Caco-2 (cell line): ENCODE results near the gene TNFAIP1. TPM values are rescaled to one million over a fixed set of nuclear protein-coding genes. Genes with fewer than 3 reads are reported as not detected.

Source experiments
- BruUV-seq: library from RNA; stranded (reverse); fragments of 400-500 nt; replicated peaks from 2 replicates; lab custom pipeline; 2021; lab: Mats Ljungman, UMichigan
- CTCF ChIA-PET: fragments of 300-600 bp; sonication (Branson Sonifier 250); formaldehyde crosslinking; loops from one replicate; lab custom pipeline; 2022; ENCODE audit warnings: antibody characterized with exemption; lab: Charles Lee
- POLR2A ChIA-PET: fragments of 300-600 bp; sonication (Branson Sonifier 250); formaldehyde crosslinking; loops from one replicate; lab custom pipeline; 2022; ENCODE audit warnings: antibody characterized with exemption; lab: Charles Lee
- DNase-seq, 2 experiments: peaks; one replicate each; pipeline versions ENCODE4 v3.0.0 to v3.0.0-alpha.2; 2020 to 2022
- H3K27me3 ChIP-seq: replicated peaks from 2 replicates; pipeline ENCODE4 v1.6.0; 2011; ENCODE audit warnings: low read length; ENCODE audit not compliant: control insufficient read depth, insufficient read depth
- H3K36me3 ChIP-seq: 2 replicates; pipeline ENCODE4 v1.5.1; 2011; ENCODE audit warnings: low read length; ENCODE audit not compliant: control insufficient read depth, insufficient read depth
- H3K4me1 ChIP-seq: fragments of 250-450 bp; sonication (Bioruptor Pico); 2 replicates; pipeline ENCODE4 v1.5.1; 2020; ENCODE audit warnings: mild to moderate bottlenecking
- H3K4me3 ChIP-seq: 2 replicates; pipeline ENCODE4 v1.5.1; 2011; ENCODE audit warnings: low read depth, mild to moderate bottlenecking, control low read depth, low read length
- H3K9me3 ChIP-seq: fragments of 250-450 bp; sonication (Bioruptor Pico); 2 replicates; pipeline ENCODE4 v1.5.1; 2020; ENCODE audit warnings: mild to moderate bottlenecking, moderate library complexity
- H3K27ac Mint-ChIP-seq: one replicate; pipeline ENCODE4 v1.8.0; 2022; ENCODE audit warnings: mixed read lengths; ENCODE audit not compliant: unreplicated experiment
- H3K27me3 Mint-ChIP-seq: one replicate; pipeline ENCODE4 v1.8.0; 2022; ENCODE audit warnings: mixed read lengths; ENCODE audit not compliant: insufficient read depth, unreplicated experiment
- H3K36me3 Mint-ChIP-seq: one replicate; pipeline ENCODE4 v1.8.0; 2022; ENCODE audit warnings: mild to moderate bottlenecking, mixed read lengths; ENCODE audit not compliant: insufficient read depth, unreplicated experiment
- H3K4me1 Mint-ChIP-seq: one replicate; pipeline ENCODE4 v1.8.0; 2022; ENCODE audit warnings: low read depth, mixed read lengths; ENCODE audit not compliant: unreplicated experiment
- H3K4me3 Mint-ChIP-seq: one replicate; pipeline ENCODE4 v1.8.0; 2022; ENCODE audit warnings: mild to moderate bottlenecking, moderate library complexity, mixed read lengths; ENCODE audit not compliant: unreplicated experiment
- H3K9me3 Mint-ChIP-seq: one replicate; pipeline ENCODE4 v1.8.0; 2022; ENCODE audit warnings: mixed read lengths; ENCODE audit not compliant: unreplicated experiment
- intact Hi-C: fragments of 100-400 bp; cut with micrococcal nuclease; formaldehyde crosslinking; loops from one replicate; pipeline ENCODE4 v1.10.0; 2022; ENCODE audit not compliant: unreplicated experiment
- total RNA-seq: library from RNA; stranded (reverse); gene quantifications from 2 replicates; pipeline ENCODE4 v1.2.3, GENCODE V29; 2022
- TF ChIP-seq, protein P1 (sequence below), 2 experiments: fragments of 200-600 bp in 1 of 2; IDR thresholded peaks; 1 replicate in 1 of 2; 2 replicates in 1 of 2; pipeline versions ENCODE4 v1.5.1 to v1.8.0; 2011 to 2022; ENCODE audit warnings: antibody characterized with exemption in 1 of 2, control low read depth in 1 of 2, inconsistent platforms in 1 of 2, low read depth in 1 of 2, low read length in 1 of 2, mild to moderate bottlenecking in 1 of 2, moderate library complexity in 1 of 2; ENCODE audit not compliant: insufficient read depth in 1 of 2, severe bottlenecking in 1 of 2, unreplicated experiment in 1 of 2

The TNFAIP1 gene
- total RNA-seq, 1 experiment from 2014 or later = 105 TPM

DNA sequence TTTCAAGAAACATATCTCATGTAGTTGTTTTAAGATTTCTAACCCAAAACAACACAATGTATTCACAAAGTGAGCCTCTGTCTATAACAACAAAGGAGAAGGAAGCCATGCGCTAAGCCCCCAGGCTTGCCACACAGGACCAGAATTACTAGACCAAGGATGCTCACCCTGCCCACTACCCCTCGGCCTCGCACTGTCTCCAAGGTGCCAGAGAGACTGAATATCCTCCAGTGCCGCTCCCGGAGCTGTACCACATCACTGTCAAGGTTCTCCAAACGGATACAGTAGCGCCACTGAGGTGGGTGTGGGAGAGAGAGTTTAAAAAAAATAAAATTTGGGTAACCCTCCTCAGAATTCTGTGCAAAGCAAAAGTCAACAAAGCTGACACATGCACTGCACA is 14.7 kb downstream of the TNFAIP1 start:
- H3K9me3 ChIP-seq = no peaks in the 10 kb centered on the region
- peaks cover 22% of the 10 kb centered on the region for H3K4me1 ChIP-seq
- H3K36me3 Mint-ChIP-seq = peaks cover 100% of the 10 kb centered on the region
- POLR2A ChIA-PET = interaction anchor here (2.8 kb wide), 1 partner anchor 14 kb away, joined by 8 read pairs; the partner anchor contains the start of gene TNFAIP1
- no peak overlapping the region for H3K4me3 Mint-ChIP-seq
- peaks cover 8% of the 10 kb centered on the region for H3K4me1 Mint-ChIP-seq
- H3K36me3 ChIP-seq = peaks cover 35% of the 10 kb centered on the region
- CTCF ChIA-PET = no interaction called here
- TF ChIP-seq, protein P1, sequence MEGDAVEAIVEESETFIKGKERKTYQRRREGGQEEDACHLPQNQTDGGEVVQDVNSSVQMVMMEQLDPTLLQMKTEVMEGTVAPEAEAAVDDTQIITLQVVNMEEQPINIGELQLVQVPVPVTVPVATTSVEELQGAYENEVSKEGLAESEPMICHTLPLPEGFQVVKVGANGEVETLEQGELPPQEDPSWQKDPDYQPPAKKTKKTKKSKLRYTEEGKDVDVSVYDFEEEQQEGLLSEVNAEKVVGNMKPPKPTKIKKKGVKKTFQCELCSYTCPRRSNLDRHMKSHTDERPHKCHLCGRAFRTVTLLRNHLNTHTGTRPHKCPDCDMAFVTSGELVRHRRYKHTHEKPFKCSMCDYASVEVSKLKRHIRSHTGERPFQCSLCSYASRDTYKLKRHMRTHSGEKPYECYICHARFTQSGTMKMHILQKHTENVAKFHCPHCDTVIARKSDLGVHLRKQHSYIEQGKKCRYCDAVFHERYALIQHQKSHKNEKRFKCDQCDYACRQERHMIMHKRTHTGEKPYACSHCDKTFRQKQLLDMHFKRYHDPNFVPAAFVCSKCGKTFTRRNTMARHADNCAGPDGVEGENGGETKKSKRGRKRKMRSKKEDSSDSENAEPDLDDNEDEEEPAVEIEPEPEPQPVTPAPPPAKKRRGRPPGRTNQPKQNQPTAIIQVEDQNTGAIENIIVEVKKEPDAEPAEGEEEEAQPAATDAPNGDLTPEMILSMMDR (IDR thresholded peaks at IDR 0.05; ENCODE audit: insufficient read depth in 1 of 2, low read depth in 1 of 2, low read length in 1 of 2, severe bottlenecking in 1 of 2, unreplicated experiment in 1 of 2) = no peak
- H3K4me3 ChIP-seq = no peak overlapping the region
- no peak for DNase-seq
- intact Hi-C loops = no loop called here
- H3K27me3 Mint-ChIP-seq = no peaks in the 10 kb centered on the region
- no TSS peak for BruUV-seq
- H3K27ac Mint-ChIP-seq = peak overlapping the region; percentile 10
- H3K9me3 Mint-ChIP-seq = no peaks in the 10 kb centered on the region
- H3K27me3 ChIP-seq = no peaks in the 10 kb centered on the region

DNA sequence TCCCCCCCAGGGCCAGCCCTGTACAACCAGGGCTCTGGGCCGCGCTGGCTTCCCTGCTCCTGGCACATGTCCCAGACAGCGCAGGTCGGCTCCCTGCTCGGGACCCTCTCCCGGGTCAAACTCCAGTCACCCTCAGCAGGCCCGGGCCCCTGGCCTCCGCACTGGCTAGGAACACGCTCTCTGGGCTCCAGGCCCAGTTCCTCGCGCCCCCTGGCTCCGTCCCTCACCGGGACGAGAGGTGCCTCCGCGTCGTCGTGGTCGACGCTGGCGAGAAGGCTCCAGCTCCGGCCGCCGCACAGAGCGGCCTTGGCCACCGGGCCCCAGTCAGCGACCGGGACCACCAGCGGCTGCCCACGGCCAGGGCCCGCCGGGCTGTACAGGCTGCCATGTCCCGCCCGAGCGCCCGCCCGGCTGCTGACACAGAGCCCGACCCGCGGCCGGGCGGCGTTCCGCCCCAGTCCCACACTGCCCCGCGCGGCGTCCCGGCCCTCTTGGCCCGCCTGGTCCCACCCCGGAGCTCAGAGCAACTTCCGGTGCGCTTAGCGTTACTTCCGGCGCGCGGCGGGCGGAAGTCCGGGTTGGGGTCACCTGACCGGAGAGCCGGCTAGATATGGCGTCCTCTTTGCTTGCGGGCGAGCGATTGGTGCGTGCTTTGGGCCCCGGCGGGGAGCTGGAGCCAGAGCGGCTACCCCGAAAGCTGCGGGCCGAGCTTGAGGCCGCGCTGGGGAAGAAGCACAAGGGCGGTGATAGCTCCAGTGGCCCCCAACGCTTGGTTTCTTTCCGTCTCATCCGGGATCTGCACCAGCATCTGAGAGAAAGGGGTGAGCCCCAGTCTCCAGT is 21.7 kb downstream of the TNFAIP1 start, which contains the start of gene POLDIP2:
Gene POLDIP2, minus strand, starts transcription at position 467 of the 840 bp plus-strand sequence. Its CDS starts 79 bp downstream, at position 388.
- intact Hi-C loops = loop anchor here (1.0 to 2.0 kb wide), 3 partner anchors 22 to 49 kb away; partner anchors contain the start of genes IFT20, SLC46A1 and TNFAIP1
- Mint-ChIP-seq H3K27ac (peak within 1 kb of the TSS; percentile 96), H3K4me3 (peak within 1 kb of the TSS; percentile 90), H3K27me3 (no peaks in the 10 kb centered on the region), H3K9me3 (no peaks in the 10 kb centered on the region), H3K36me3 (peaks cover 84% of the 10 kb centered on the region), H3K4me1 (peaks cover 22% of the 10 kb centered on the region)
- Histone ChIP-seq H3K27me3 (no peaks in the 10 kb centered on the region), H3K4me1 (peaks cover 15% of the 10 kb centered on the region), H3K9me3 (no peaks in the 10 kb centered on the region), H3K4me3 (peak within 1 kb of the TSS; percentile 78), H3K36me3 (peaks cover 22% of the 10 kb centered on the region; the same call in 1 of the 2 replicates)
- ChIA-PET POLR2A (interaction anchor here (0.6 to 3.5 kb wide), 27 partner anchors 9 to 316 kb away, joined by 3 to 139 read pairs (median 5); partner anchors contain the start of genes IFT20, SARM1, SLC46A1 and TNFAIP1), CTCF (interaction anchor here (0.6 to 3.2 kb wide), 15 partner anchors 10 to 129 kb away, joined by 3 to 45 read pairs (median 4); partner anchors contain the start of genes IFT20, SARM1, TNFAIP1 and VTN)
- no TSS peak for BruUV-seq
- TF ChIP-seq, protein P1 (IDR thresholded peaks at IDR 0.05; ENCODE audit: insufficient read depth in 1 of 2, low read depth in 1 of 2, low read length in 1 of 2, severe bottlenecking in 1 of 2, unreplicated experiment in 1 of 2) = peak in 1 of 2 experiments; percentile 15
- DNase-seq = peak; percentile 99 to 100

DNA sequence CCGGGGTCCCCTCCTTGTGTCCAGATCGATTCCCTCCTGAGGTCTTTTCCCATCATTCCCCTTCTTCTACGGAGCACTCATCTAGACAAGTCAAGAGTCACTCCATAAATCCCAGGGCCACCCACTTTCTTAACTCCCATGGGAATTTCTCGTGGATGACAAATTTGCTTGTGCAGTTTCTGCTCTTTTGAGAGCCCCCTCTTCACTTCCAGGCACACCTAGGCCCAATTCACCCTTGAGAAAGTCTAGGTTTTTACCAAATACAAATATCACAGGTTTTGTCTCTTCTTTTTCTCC is 22.3 kb downstream of the TNFAIP1 start:
- Mint-ChIP-seq H3K9me3 (no peaks in the 10 kb centered on the region), H3K4me1 (peaks cover 22% of the 10 kb centered on the region), H3K36me3 (peaks cover 81% of the 10 kb centered on the region), H3K27me3 (no peaks in the 10 kb centered on the region), H3K4me3 (peak overlapping the region; percentile 90), H3K27ac (peak overlapping the region; percentile 96)
- intact Hi-C loops = loop anchor here (1.0 to 2.0 kb wide), 4 partner anchors 10 to 48 kb away; partner anchors contain the start of genes IFT20, SLC46A1 and TNFAIP1
- ChIA-PET POLR2A (interaction anchor here (0.6 to 3.5 kb wide), 24 partner anchors 9 to 317 kb away, joined by 3 to 139 read pairs (median 6); partner anchors contain the start of genes IFT20, SARM1, SLC46A1 and TNFAIP1), CTCF (interaction anchor here (0.6 to 3.2 kb wide), 14 partner anchors 10 to 129 kb away, joined by 3 to 45 read pairs (median 4); partner anchors contain the start of genes IFT20, SARM1, TNFAIP1 and VTN)
- BruUV-seq = TSS peak; percentile 69
- peaks cover 22% of the 10 kb centered on the region; the same call in 1 of the 2 replicates for H3K36me3 ChIP-seq
- no peaks in the 10 kb centered on the region for H3K27me3 ChIP-seq
- H3K9me3 ChIP-seq = no peaks in the 10 kb centered on the region
- H3K4me1 ChIP-seq = peaks cover 15% of the 10 kb centered on the region
- TF ChIP-seq, protein P1 (IDR thresholded peaks at IDR 0.05; ENCODE audit: insufficient read depth in 1 of 2, low read depth in 1 of 2, low read length in 1 of 2, severe bottlenecking in 1 of 2, unreplicated experiment in 1 of 2) = no peak
- DNase-seq = no peak
- peak overlapping the region; percentile 78 for H3K4me3 ChIP-seq
